GM23248 (cell line): ENCODE measurements around the gene CENPQ. TPM values are rescaled to one million over a fixed set of nuclear protein-coding genes. Genes with fewer than 3 reads are reported as not detected.

Source experiments
- DNase-seq: peaks from one replicate; pipeline ENCODE4 v3.0.0-alpha.2; 2015
- H2AFZ ChIP-seq: fragments of 200-600 bp; sonication (generic); 2 replicates; pipeline ENCODE4 v1.6.1; 2016; ENCODE audit warnings: antibody characterized with exemption
- H3F3A ChIP-seq: fragments of 200-600 bp; sonication (generic); 2 replicates; pipeline ENCODE4 v1.6.1; 2016; ENCODE audit warnings: mild to moderate bottlenecking, antibody characterized with exemption, mixed run types; ENCODE audit not compliant: insufficient read depth
- H3K27ac ChIP-seq: fragments of 200-600 bp; sonication (generic); 2 replicates; pipeline ENCODE4 v1.5.1; 2016; ENCODE audit warnings: mild to moderate bottlenecking
- H3K27me3 ChIP-seq: fragments of 200-600 bp; sonication (generic); replicated peaks from 2 replicates; pipeline ENCODE4 v1.6.1; 2016; ENCODE audit warnings: mild to moderate bottlenecking; ENCODE audit not compliant: insufficient read depth
- H3K36me3 ChIP-seq: fragments of 200-600 bp; sonication (generic); 2 replicates; pipeline ENCODE4 v1.6.1; 2016; ENCODE audit warnings: low read depth, mild to moderate bottlenecking
- H3K4me1 ChIP-seq: fragments of 200-600 bp; sonication (generic); 2 replicates; pipeline ENCODE4 v1.6.1; 2016; ENCODE audit warnings: mild to moderate bottlenecking; ENCODE audit not compliant: insufficient read depth
- H3K4me2 ChIP-seq: fragments of 200-600 bp; sonication (generic); one replicate; pipeline ENCODE4 v1.6.1; 2016; ENCODE audit warnings: mild to moderate bottlenecking; ENCODE audit not compliant: unreplicated experiment
- H3K4me3 ChIP-seq: fragments of 200-600 bp; sonication (generic); 2 replicates; pipeline ENCODE4 v1.5.1; 2016; ENCODE audit warnings: mild to moderate bottlenecking
- H3K79me2 ChIP-seq: fragments of 200-600 bp; sonication (generic); 2 replicates; pipeline ENCODE4 v1.6.1; 2016; ENCODE audit warnings: mild to moderate bottlenecking; ENCODE audit not compliant: insufficient read depth
- H3K9ac ChIP-seq: fragments of 200-600 bp; sonication (generic); 2 replicates; pipeline ENCODE4 v1.6.1; 2016; ENCODE audit warnings: mild to moderate bottlenecking
- H3K9me2 ChIP-seq: fragments of 200-600 bp; sonication (generic); 2 replicates; pipeline ENCODE4 v1.6.1; 2016; ENCODE audit warnings: mixed run types, mild to moderate bottlenecking, moderate library complexity; ENCODE audit not compliant: insufficient read depth
- H3K9me3 ChIP-seq: fragments of 200-600 bp; sonication (generic); one replicate; pipeline ENCODE4 v1.6.1; 2017; ENCODE audit warnings: low read depth
- H4K20me1 ChIP-seq: fragments of 200-600 bp; sonication (generic); 2 replicates; pipeline ENCODE4 v1.6.0; 2016; ENCODE audit not compliant: insufficient read depth
- EZH2 ChIP-seq: fragments of 200-600 bp; sonication (generic); IDR thresholded peaks from 2 replicates; pipeline ENCODE4 v1.6.1; 2018; ENCODE audit warnings: antibody characterized with exemption, mild to moderate bottlenecking; ENCODE audit not compliant: insufficient read depth, poor library complexity, severe bottlenecking
- EZH2phosphoT487 ChIP-seq: fragments of 200-600 bp; sonication (generic); IDR thresholded peaks from 2 replicates; pipeline ENCODE4 v1.6.1; 2018; ENCODE audit warnings: antibody characterized with exemption, moderate library complexity, mild to moderate bottlenecking, low read depth; ENCODE audit not compliant: insufficient read depth
- WGBS, 2 experiments: methylation state at CpG; one replicate each; pipeline ENCODE4 v1.1.6; 2015 to 2017; ENCODE audit warnings: low lambda C conversion rate in 2 of 2, low coverage in 1 of 2; ENCODE audit errors: missing lambda C conversion rate in 2 of 2; 5-methylcytosine and 5-hydroxymethylcytosine counted together
- in situ Hi-C: fragments of 300-500 bp; cut with MboI; formaldehyde crosslinking; loops from 2 replicates; pipeline ENCODE4 v1.15.0; 2020
- polyA plus RNA-seq: library from polyadenylated mRNA; unstranded; fragments of >200 nt; fragmentation: Nextera tagmentation; extraction: Ambion mirVana; gene quantifications from 2 replicates; pipeline ENCODE4 v1.2.1, GENCODE V29; 2016
- total RNA-seq: library from RNA; depleted of rRNA; stranded (reverse); fragments of >200 nt; shearing (Covaris generic); gene quantifications from 2 replicates; pipeline ENCODE4 v1.2.3, GENCODE V29; 2014

CENPQ gene
- total and polyA plus RNA-seq, 2 experiments from 2014 or later = 8.9 to 10.8 TPM

DNA sequence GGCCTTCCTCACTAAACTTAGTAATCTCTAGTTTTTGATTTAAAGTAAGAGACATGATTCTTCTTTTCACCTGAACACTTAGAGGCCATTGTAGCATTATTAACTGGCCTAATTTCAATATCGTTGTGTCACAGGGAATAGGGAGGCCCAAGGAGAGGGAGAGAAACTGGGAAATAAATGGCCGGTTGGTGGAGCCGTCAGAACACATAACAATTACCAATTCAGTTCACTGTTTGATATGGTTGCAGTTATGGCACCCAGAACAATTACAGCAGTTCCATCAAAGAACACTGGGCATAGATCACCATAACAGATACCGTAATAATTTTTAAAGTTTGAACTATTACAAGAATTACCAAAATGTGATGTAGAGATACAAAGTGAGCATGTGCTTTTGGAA is 27.5 kb downstream of the CENPQ start:
- H3K4me1 ChIP-seq = no peaks in the 10 kb centered on the region
- H3K9me3 ChIP-seq = no peaks in the 10 kb centered on the region
- H3F3A ChIP-seq = no peaks in the 10 kb centered on the region
- in situ Hi-C loops = no loop called here
- H3K27ac ChIP-seq = no peak overlapping the region
- no peaks in the 10 kb centered on the region for H3K27me3 ChIP-seq
- TF ChIP-seq EZH2 (no peak), EZH2phosphoT487 (no peak)
- H3K4me3 ChIP-seq = no peak overlapping the region
- no peak overlapping the region for H2AFZ ChIP-seq
- no peak overlapping the region for H3K9ac ChIP-seq
- no peaks in the 10 kb centered on the region for H3K9me2 ChIP-seq
- no peak overlapping the region for H3K4me2 ChIP-seq
- H4K20me1 ChIP-seq = no peaks in the 10 kb centered on the region
- 97 to 99% methylated on average over 4 of the region's 4 CpGs for WGBS, 2 experiments
- DNase-seq = no peak
- no peaks in the 10 kb centered on the region; the same call in 1 of the 2 replicates for H3K36me3 ChIP-seq
- no peaks in the 10 kb centered on the region for H3K79me2 ChIP-seq

DNA sequence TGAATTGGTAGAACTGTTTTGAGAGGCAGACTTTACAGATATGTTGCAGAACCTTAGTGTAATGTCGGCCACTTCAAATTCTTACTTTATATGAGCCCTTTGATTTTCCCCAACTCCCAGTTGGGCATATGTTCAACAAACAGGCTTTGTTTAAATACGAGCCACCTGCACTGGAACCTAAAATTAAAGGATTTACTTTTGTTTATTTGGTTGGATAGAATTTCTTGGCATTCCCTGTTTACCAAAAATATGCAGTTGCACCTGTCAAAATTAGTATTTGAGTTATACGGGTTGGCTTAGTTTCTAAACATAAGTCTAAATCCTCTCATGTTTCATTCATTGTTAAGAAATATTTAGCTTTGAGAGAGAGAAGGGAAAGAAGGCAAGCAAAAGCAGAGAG is 34.1 kb downstream of the CENPQ start:
- no peak for TF ChIP-seq EZH2
- no peak for TF ChIP-seq EZH2phosphoT487
- no peak for DNase-seq
- Histone ChIP-seq H3F3A (no peaks in the 10 kb centered on the region), H3K4me2 (no peak overlapping the region), H3K9me3 (no peaks in the 10 kb centered on the region), H2AFZ (no peak overlapping the region), H3K9me2 (no peaks in the 10 kb centered on the region), H3K27me3 (no peaks in the 10 kb centered on the region), H3K4me1 (no peaks in the 10 kb centered on the region), H3K27ac (no peak overlapping the region), H3K79me2 (no peaks in the 10 kb centered on the region), H3K36me3 (no peaks in the 10 kb centered on the region), H4K20me1 (no peaks in the 10 kb centered on the region), H3K4me3 (no peak overlapping the region), H3K9ac (no peak overlapping the region)
- WGBS, 2 experiments = 92 to 95% methylated on average over 3 of the region's 3 CpGs
- in situ Hi-C loops = no loop called here

DNA sequence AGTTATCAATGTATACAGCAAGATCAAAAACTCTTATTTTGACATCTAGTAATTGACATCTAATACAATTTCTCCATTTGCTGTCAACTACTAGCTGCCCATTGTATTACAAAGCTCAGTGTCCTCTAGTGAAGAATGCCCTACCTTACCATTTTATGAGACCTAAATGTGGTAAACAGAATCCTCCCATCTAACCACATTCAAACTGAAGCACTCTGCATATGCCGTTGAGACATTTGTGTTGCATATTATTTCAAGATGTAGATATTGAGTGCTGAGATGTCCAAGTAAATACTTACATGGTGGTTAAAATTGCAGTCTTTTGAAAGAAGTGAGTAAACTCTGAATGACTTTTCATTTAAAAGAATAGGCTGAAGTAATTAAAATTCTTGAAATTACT is 36.0 kb downstream of the CENPQ start:
- H3K9me3 ChIP-seq = no peaks in the 10 kb centered on the region
- H3K9ac ChIP-seq = no peak overlapping the region
- in situ Hi-C loops = no loop called here

DNA sequence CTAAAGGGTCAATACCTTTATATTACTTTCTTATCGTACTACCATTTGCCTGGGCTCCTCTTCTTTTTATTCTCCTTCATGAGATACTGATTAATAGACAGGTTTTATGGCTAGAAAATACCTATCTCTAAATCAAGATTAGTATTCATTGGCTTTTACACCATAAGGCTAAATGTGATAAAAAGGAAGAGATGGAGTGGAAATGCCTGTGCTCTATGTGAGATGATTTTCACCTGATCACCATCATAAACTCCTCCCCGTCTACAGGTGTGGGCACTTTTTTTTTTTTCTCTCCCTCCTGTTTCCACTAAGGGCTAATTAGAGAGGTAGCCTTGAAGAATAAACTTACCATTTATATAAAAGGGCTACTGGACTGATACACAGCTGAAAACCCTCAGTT is 36.5 kb downstream of the CENPQ start, which contains the start of gene GLYATL3:
GLYATL3 (plus strand) TSS at position 301 of the 400 bp plus-strand sequence. CDS start 12,068 bp downstream, outside the sequence.
- in situ Hi-C loops = no loop called here
- WGBS, 2 experiments = 15 to 22% methylated on average over 2 of the region's 2 CpGs
- no peak within 1 kb of the TSS for H3K4me3 ChIP-seq
- no peak within 1 kb of the TSS for H2AFZ ChIP-seq
- H3K4me2 ChIP-seq = no peak within 1 kb of the TSS
- no peaks in the 10 kb centered on the region for H4K20me1 ChIP-seq
- H3K9me2 ChIP-seq = no peaks in the 10 kb centered on the region
- TF ChIP-seq EZH2 = no peak
- no peak for TF ChIP-seq EZH2phosphoT487
- H3K27ac ChIP-seq = no peak within 1 kb of the TSS
- no peaks in the 10 kb centered on the region for H3K4me1 ChIP-seq
- H3K9ac ChIP-seq = no peak within 1 kb of the TSS
- H3K36me3 ChIP-seq = no peaks in the 10 kb centered on the region
- no peak for DNase-seq
- no peaks in the 10 kb centered on the region for H3K27me3 ChIP-seq
- no peaks in the 10 kb centered on the region for H3F3A ChIP-seq
- no peaks in the 10 kb centered on the region for H3K79me2 ChIP-seq
- no peaks in the 10 kb centered on the region for H3K9me3 ChIP-seq

More for the DNA sequence above, 36.0 kb downstream of the CENPQ start:
- Histone ChIP-seq H3K27me3 (no peaks in the 10 kb centered on the region), H4K20me1 (no peaks in the 10 kb centered on the region), H3K9me2 (no peaks in the 10 kb centered on the region), H3K27ac (no peak overlapping the region), H3K79me2 (no peaks in the 10 kb centered on the region), H3K4me2 (no peak overlapping the region), H3K36me3 (no peaks in the 10 kb centered on the region), H3F3A (no peaks in the 10 kb centered on the region), H2AFZ (no peak overlapping the region), H3K4me1 (no peaks in the 10 kb centered on the region), H3K4me3 (no peak overlapping the region)
- DNase-seq = no peak
- 0 to 4% methylated on average over 1 of the region's 1 CpG for WGBS, 2 experiments
- TF ChIP-seq EZH2 (no peak), EZH2phosphoT487 (no peak)

DNA sequence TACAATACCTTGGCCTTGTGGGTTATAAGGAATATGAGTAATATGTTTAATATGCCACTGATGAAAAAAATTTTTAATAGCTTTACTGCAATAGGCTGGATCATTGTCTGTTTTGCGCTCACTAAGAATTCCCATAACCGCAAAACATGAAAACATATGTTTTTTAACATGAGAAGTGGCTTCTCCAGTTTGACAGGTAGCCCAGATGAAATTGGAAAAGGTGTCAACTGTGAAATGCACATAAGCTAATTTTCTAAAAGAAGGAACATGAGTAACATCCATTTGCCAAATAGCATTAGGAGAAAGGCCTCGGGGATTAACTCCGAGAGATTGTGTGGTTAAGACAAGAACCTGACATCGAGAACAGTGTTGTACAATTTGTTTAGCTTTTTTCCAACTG is 41.5 kb downstream of the CENPQ start:
- Histone ChIP-seq H3K4me2 (no peak overlapping the region), H3K9me2 (no peaks in the 10 kb centered on the region), H3K9me3 (no peaks in the 10 kb centered on the region), H2AFZ (no peak overlapping the region), H3K36me3 (no peaks in the 10 kb centered on the region), H3K9ac (no peak overlapping the region), H3K79me2 (no peaks in the 10 kb centered on the region), H3K27me3 (no peaks in the 10 kb centered on the region; the same call in 1 of the 2 replicates), H3F3A (no peaks in the 10 kb centered on the region), H3K4me3 (no peak overlapping the region), H3K4me1 (no peaks in the 10 kb centered on the region), H3K27ac (no peak overlapping the region), H4K20me1 (no peaks in the 10 kb centered on the region)
- TF ChIP-seq EZH2 (no peak), EZH2phosphoT487 (no peak)
- in situ Hi-C loops = no loop called here
- DNase-seq = no peak
- 61 to 62% methylated on average over 5 of the region's 5 CpGs for WGBS, 2 experiments
